IMR-90 (cell line): Measurements from ENCODE around the gene MTA1.

ENCODE experiments used
- BHLHE40 ChIP-seq: fragments of 150-350 bp; IDR thresholded peaks from 2 replicates; pipeline ENCODE4 v1.6.1; 2016; ENCODE audit warnings: mild to moderate bottlenecking, low read depth, low read length
- CTCF ChIP-seq: conservative IDR thresholded peaks from 2 replicates; pipeline ENCODE4 v1.5.1; 2012; ENCODE audit warnings: mild to moderate bottlenecking, low read depth, low read length, improper control_type of control experiment
- ELK1 ChIP-seq: fragments of 150-350 bp; IDR thresholded peaks from 2 replicates; pipeline ENCODE4 v1.6.1; 2016; ENCODE audit warnings: low read depth, mild to moderate bottlenecking, low read length, moderate library complexity, borderline replicate concordance
- MAZ ChIP-seq: IDR thresholded peaks from 2 replicates; pipeline ENCODE4 v1.6.1; 2012; ENCODE audit warnings: low read depth, mild to moderate bottlenecking, low read length, improper control_type of control experiment, moderate library complexity, borderline replicate concordance
- POLR2A ChIP-seq: IDR thresholded peaks from 2 replicates; pipeline ENCODE4 v1.6.1; 2012; ENCODE audit warnings: mild to moderate bottlenecking, low read depth, low read length
- RAD21 ChIP-seq: IDR thresholded peaks from 2 replicates; pipeline ENCODE4 v1.6.1; 2012; ENCODE audit warnings: low read length, improper control_type of control experiment
- RFX5 ChIP-seq: IDR thresholded peaks from 2 replicates; pipeline ENCODE4 v1.8.0; 2012; ENCODE audit warnings: low read depth, mild to moderate bottlenecking, low read length, moderate library complexity
- SMC3 ChIP-seq: fragments of 150-350 bp; IDR thresholded peaks from 2 replicates; pipeline ENCODE4 v1.6.1; 2016; ENCODE audit warnings: low read depth, mild to moderate bottlenecking, antibody characterized with exemption, low read length, moderate library complexity
- USF2 ChIP-seq: fragments of 150-350 bp; IDR thresholded peaks from 2 replicates; pipeline ENCODE4 v1.6.1; 2017; ENCODE audit warnings: mild to moderate bottlenecking, antibody characterized with exemption, low read length, low read depth

- TF ChIP-seq POLR2A = no peak
- TF ChIP-seq CTCF = no peak
- no peak for TF ChIP-seq USF2
- TF ChIP-seq BHLHE40 = no peak
- no peak for TF ChIP-seq RAD21
- no peak for TF ChIP-seq ELK1
- TF ChIP-seq SMC3 = no peak
- no peak for TF ChIP-seq RFX5
- no peak for TF ChIP-seq MAZ
Observed at GRCh38 chr14:105492971-105493871, 73.6 kb downstream of the MTA1 start.
